Smooth muscle cell (in vitro differentiated cells): ENCODE results near the gene FAM181A. TPM values are rescaled to one million over a fixed set of nuclear protein-coding genes. Genes with fewer than 3 reads are reported as not detected.

Source experiments
- DNase-seq: peaks from one replicate; lab custom pipeline; 2025; ENCODE audit not compliant: unreplicated experiment; lab: John Stamatoyannopoulos, UW
- H2AFZ ChIP-seq: fragments of 200-600 bp; sonication (generic); 2 replicates; pipeline ENCODE4 v1.6.0; 2016; ENCODE audit warnings: antibody characterized with exemption, low read depth, mild to moderate bottlenecking
- H3F3A ChIP-seq: fragments of 200-600 bp; sonication (generic); 2 replicates; pipeline ENCODE4 v1.6.0; 2017; ENCODE audit warnings: antibody characterized with exemption, low read depth
- H3K27ac ChIP-seq: fragments of 200-600 bp; sonication (generic); 2 replicates; pipeline ENCODE4 v1.5.1; 2016; ENCODE audit warnings: low read depth, mild to moderate bottlenecking
- H3K27me3 ChIP-seq: fragments of 200-600 bp; sonication (generic); 2 replicates; pipeline ENCODE4 v1.6.1; 2016; ENCODE audit warnings: low read depth, mild to moderate bottlenecking
- H3K36me3 ChIP-seq: fragments of 200-600 bp; sonication (generic); 2 replicates; pipeline ENCODE4 v1.5.1; 2016; ENCODE audit warnings: low read depth
- H3K4me1 ChIP-seq: fragments of 200-600 bp; sonication (generic); 2 replicates; pipeline ENCODE4 v1.5.1; 2016; ENCODE audit warnings: low read depth
- H3K4me2 ChIP-seq: fragments of 200-600 bp; sonication (generic); 2 replicates; pipeline ENCODE4 v1.6.0; 2016; ENCODE audit warnings: mild to moderate bottlenecking
- H3K4me3 ChIP-seq: fragments of 200-600 bp; sonication (generic); 2 replicates; pipeline ENCODE4 v1.5.1; 2016; ENCODE audit warnings: mild to moderate bottlenecking
- H3K79me2 ChIP-seq: fragments of 200-600 bp; sonication (generic); 2 replicates; pipeline ENCODE4 v1.6.0; 2016; ENCODE audit warnings: low read depth, mild to moderate bottlenecking
- H3K9ac ChIP-seq: fragments of 200-600 bp; sonication (generic); 2 replicates; pipeline ENCODE4 v1.6.0; 2016; ENCODE audit warnings: low read depth
- H3K9me3 ChIP-seq: fragments of 200-600 bp; sonication (generic); replicated peaks from 2 replicates; pipeline ENCODE4 v1.5.1; 2016; ENCODE audit warnings: low read depth
- H4K20me1 ChIP-seq: fragments of 200-600 bp; sonication (generic); 2 replicates; pipeline ENCODE4 v1.6.0; 2016; ENCODE audit warnings: low read depth
- CTCF ChIP-seq: fragments of 200-600 bp; sonication (generic); IDR thresholded peaks from 2 replicates; pipeline ENCODE4 v1.5.1; 2017; ENCODE audit warnings: borderline replicate concordance, mild to moderate bottlenecking, antibody characterized with exemption; ENCODE audit not compliant: insufficient read depth, poor library complexity, severe bottlenecking
- WGBS: methylation state at CpG from one replicate; pipeline ENCODE4 v1.1.7; 2016; ENCODE audit warnings: low lambda C conversion rate; 5-methylcytosine and 5-hydroxymethylcytosine counted together
- polyA plus RNA-seq: library from polyadenylated mRNA; unstranded; fragments of >200 nt; fragmentation: Nextera tagmentation; extraction: Ambion mirVana; gene quantifications from 2 replicates; pipeline ENCODE4 v1.2.1, GENCODE V29; 2016
- total RNA-seq: library from RNA; depleted of rRNA; stranded (reverse); fragments of >200 nt; gene quantifications from 2 replicates; pipeline ENCODE4 v1.2.3, GENCODE V29; 2014

FAM181A gene
- total and polyA plus RNA-seq, 2 experiments from 2014 or later, result not detected

- no peak overlapping the region for H2AFZ ChIP-seq
- peaks cover 6% of the 10 kb centered on the region for H3F3A ChIP-seq
- H3K4me2 ChIP-seq, result no peak overlapping the region
- no peak overlapping the region for H3K4me3 ChIP-seq
- H3K4me1 ChIP-seq, result peaks cover 3% of the 10 kb centered on the region
- no peak for TF ChIP-seq CTCF
- DNase-seq, result no peak
- no peaks in the 10 kb centered on the region for H3K27me3 ChIP-seq
- H4K20me1 ChIP-seq, result no peaks in the 10 kb centered on the region
- H3K27ac ChIP-seq, result no peak overlapping the region
- no peaks in the 10 kb centered on the region for H3K9me3 ChIP-seq
- no peaks in the 10 kb centered on the region for H3K79me2 ChIP-seq
- H3K9ac ChIP-seq, result no peak overlapping the region
- no peaks in the 10 kb centered on the region for H3K36me3 ChIP-seq
- WGBS, result 70% methylated on average over 8 of the region's 8 CpGs
These were observed 28.8 kb downstream of the FAM181A start for GRCh38 chr14:93955850-93956481.

- no peaks in the 10 kb centered on the region for H3K79me2 ChIP-seq
- H3K4me2 ChIP-seq, result no peak overlapping the region
- peaks cover 3% of the 10 kb centered on the region for H3K4me1 ChIP-seq
- H3F3A ChIP-seq, result peaks cover 6% of the 10 kb centered on the region
- no peak for TF ChIP-seq CTCF
- no peaks in the 10 kb centered on the region for H3K36me3 ChIP-seq
- H3K9me3 ChIP-seq, result no peaks in the 10 kb centered on the region
- no peak overlapping the region for H3K9ac ChIP-seq
- DNase-seq, result no peak
- H2AFZ ChIP-seq, result no peak overlapping the region
- no peaks in the 10 kb centered on the region for H3K27me3 ChIP-seq
- no peaks in the 10 kb centered on the region for H4K20me1 ChIP-seq
- no peak overlapping the region for H3K4me3 ChIP-seq
- H3K27ac ChIP-seq, result no peak overlapping the region
- WGBS, result 74% methylated on average over 14 of the region's 14 CpGs
These were observed 29.6 kb downstream of the FAM181A start for GRCh38 chr14:93956514-93957332.

GRCh38 chr14:93957333-93957710 lies 30.2 kb downstream of the FAM181A start:
- Histone ChIP-seq H3K27ac (no peak overlapping the region), H3K79me2 (no peaks in the 10 kb centered on the region), H2AFZ (no peak overlapping the region), H3K27me3 (no peaks in the 10 kb centered on the region), H3F3A (peaks cover 6% of the 10 kb centered on the region), H3K36me3 (no peaks in the 10 kb centered on the region), H3K4me3 (no peak overlapping the region), H3K4me2 (no peak overlapping the region), H4K20me1 (no peaks in the 10 kb centered on the region), H3K4me1 (peaks cover 3% of the 10 kb centered on the region), H3K9me3 (no peaks in the 10 kb centered on the region), H3K9ac (no peak overlapping the region)
- DNase-seq, result no peak
- 89% methylated on average over 7 of the region's 7 CpGs for WGBS
- no peak for TF ChIP-seq CTCF
